Loucy (cell line): ENCODE data around the gene ARHGEF17.

ENCODE experiments used
- H2AFZ ChIP-seq: fragments of 200-600 bp; sonication (generic); 2 replicates; pipeline ENCODE4 v1.6.0; 2016; ENCODE audit warnings: antibody characterized with exemption, mild to moderate bottlenecking, low read length, moderate library complexity
- H3F3A ChIP-seq: fragments of 200-600 bp; 2 replicates; pipeline ENCODE4 v1.6.0; 2016; ENCODE audit warnings: antibody characterized with exemption, low read depth, mild to moderate bottlenecking
- H3K27me3 ChIP-seq: fragments of 200-600 bp; sonication (generic); 2 replicates; pipeline ENCODE4 v1.6.1; 2014; ENCODE audit warnings: low read length, mild to moderate bottlenecking; ENCODE audit not compliant: insufficient read depth, poor library complexity, severe bottlenecking
- H3K36me3 ChIP-seq: fragments of 200-600 bp; sonication (generic); 2 replicates; pipeline ENCODE4 v1.6.1; 2016; ENCODE audit warnings: low read length; ENCODE audit not compliant: insufficient read depth
- H3K4me1 ChIP-seq: fragments of 200-600 bp; sonication (generic); 2 replicates; pipeline ENCODE4 v1.5.1; 2014; ENCODE audit warnings: low read length, mild to moderate bottlenecking; ENCODE audit not compliant: insufficient read depth, poor library complexity, severe bottlenecking
- H3K4me2 ChIP-seq: fragments of 200-600 bp; sonication (generic); 2 replicates; pipeline ENCODE4 v1.6.0; 2014; ENCODE audit warnings: antibody characterized with exemption, low read length, low read depth, mild to moderate bottlenecking; ENCODE audit not compliant: poor library complexity, severe bottlenecking
- H3K4me3 ChIP-seq: fragments of 200-600 bp; sonication (generic); 2 replicates; pipeline ENCODE4 v1.5.1; 2014; ENCODE audit warnings: low read length, mild to moderate bottlenecking, mixed read lengths; ENCODE audit not compliant: poor library complexity, severe bottlenecking
- H3K79me2 ChIP-seq: fragments of 200-600 bp; sonication (generic); 2 replicates; pipeline ENCODE4 v1.6.1; 2014; ENCODE audit warnings: low read length; ENCODE audit not compliant: insufficient read depth
- H3K9ac ChIP-seq: fragments of 200-600 bp; sonication (generic); 2 replicates; pipeline ENCODE4 v1.6.0; 2014; ENCODE audit warnings: mild to moderate bottlenecking, low read depth, low read length, moderate library complexity; ENCODE audit not compliant: poor library complexity, severe bottlenecking
- H3K9me2 ChIP-seq: fragments of 200-600 bp; sonication (generic); replicated peaks from 2 replicates; pipeline ENCODE4 v1.6.1; 2016; ENCODE audit warnings: low read depth, low read length, mixed read lengths
- H3K9me3 ChIP-seq: fragments of 200-600 bp; sonication (generic); 2 replicates; pipeline ENCODE4 v1.6.1; 2014; ENCODE audit warnings: mild to moderate bottlenecking, antibody characterized with exemption, low read length, low read depth; ENCODE audit not compliant: insufficient read depth
- H4K20me1 ChIP-seq: fragments of 200-600 bp; sonication (generic); 2 replicates; pipeline ENCODE4 v1.6.0; 2014; ENCODE audit warnings: antibody characterized with exemption, low read length, mild to moderate bottlenecking; ENCODE audit not compliant: insufficient read depth, poor library complexity, severe bottlenecking
- CTCF ChIP-seq: fragments of 200-600 bp; sonication (generic); conservative IDR thresholded peaks from 2 replicates; pipeline ENCODE4 v1.5.1; 2014; ENCODE audit warnings: mild to moderate bottlenecking, antibody characterized with exemption, low read length
- EZH2phosphoT487 ChIP-seq: fragments of 200-600 bp; IDR thresholded peaks from 2 replicates; pipeline ENCODE4 v1.6.1; 2018; ENCODE audit warnings: antibody characterized with exemption, mild to moderate bottlenecking, moderate library complexity, borderline replicate concordance

The ARHGEF17 gene

GRCh38 chr11:73298233-73298632, 9.8 kb upstream of the ARHGEF17 start:
- Histone ChIP-seq H3K27me3 (no peaks in the 10 kb centered on the region), H3K9me3 (no peaks in the 10 kb centered on the region), H3K9ac (no peak overlapping the region), H3K4me2 (no peak overlapping the region), H3K4me1 (no peaks in the 10 kb centered on the region), H2AFZ (no peak overlapping the region), H3K4me3 (no peak overlapping the region), H4K20me1 (no peaks in the 10 kb centered on the region), H3F3A (no peaks in the 10 kb centered on the region), H3K79me2 (no peaks in the 10 kb centered on the region), H3K9me2 (no peaks in the 10 kb centered on the region), H3K36me3 (no peaks in the 10 kb centered on the region)
- TF ChIP-seq CTCF (no peak), EZH2phosphoT487 (no peak)

GRCh38 chr11:73299751-73300150, 8.3 kb upstream of the ARHGEF17 start:
- H3K4me3 ChIP-seq = no peak overlapping the region
- H4K20me1 ChIP-seq = no peaks in the 10 kb centered on the region
- H3K79me2 ChIP-seq = no peaks in the 10 kb centered on the region
- H2AFZ ChIP-seq = no peak overlapping the region
- no peaks in the 10 kb centered on the region for H3F3A ChIP-seq
- no peaks in the 10 kb centered on the region for H3K9me3 ChIP-seq
- H3K9me2 ChIP-seq = no peaks in the 10 kb centered on the region
- no peak overlapping the region for H3K4me2 ChIP-seq
- H3K36me3 ChIP-seq = no peaks in the 10 kb centered on the region
- no peak overlapping the region for H3K9ac ChIP-seq
- H3K27me3 ChIP-seq = no peaks in the 10 kb centered on the region
- H3K4me1 ChIP-seq = no peaks in the 10 kb centered on the region
- no peak for TF ChIP-seq CTCF
- no peak for TF ChIP-seq EZH2phosphoT487

DNA sequence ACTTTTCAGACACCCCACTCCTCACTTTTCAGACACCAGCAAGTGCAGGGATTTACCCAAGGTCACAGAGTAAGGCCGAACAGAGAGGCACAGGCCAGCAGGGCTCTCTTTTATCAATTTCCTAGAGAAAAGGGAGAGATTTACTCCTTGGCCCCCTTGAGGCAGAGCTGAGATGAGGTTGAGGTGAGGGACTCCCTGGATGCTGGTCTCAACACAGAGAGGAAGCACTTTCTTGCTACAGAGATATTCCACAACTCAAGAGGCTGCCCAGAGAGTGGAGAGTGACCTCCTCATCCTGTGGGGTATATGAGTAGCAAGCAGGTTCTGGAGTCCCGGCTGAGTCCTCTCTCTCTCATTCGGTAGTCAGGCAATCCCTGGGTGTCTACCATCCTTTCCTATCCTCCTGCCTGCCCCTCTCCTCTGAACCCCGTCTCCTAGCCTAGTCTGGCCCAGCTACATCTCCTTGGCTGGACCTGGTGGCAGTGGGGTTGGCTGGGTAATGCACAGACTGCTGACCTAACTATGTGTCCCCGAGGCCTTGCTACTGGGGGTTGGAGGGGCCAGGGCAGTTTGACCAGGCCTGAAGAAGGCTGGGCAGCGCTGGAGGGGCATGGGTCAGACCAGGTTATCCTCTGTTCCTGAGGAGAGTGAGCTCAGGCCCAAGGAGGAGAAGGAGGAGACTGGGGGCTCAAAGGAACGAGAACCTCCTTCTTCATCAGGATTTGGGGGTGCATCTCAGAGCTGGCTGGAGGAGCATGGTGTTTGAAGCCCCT, 1.8 kb upstream of the ARHGEF17 start:
- TF ChIP-seq EZH2phosphoT487 (no peak), CTCF (peak; percentile 37; the same call in 1 of the 2 replicates)
- no peak overlapping the region for H2AFZ ChIP-seq
- H3K79me2 ChIP-seq = no peaks in the 10 kb centered on the region
- H3K4me3 ChIP-seq = no peak overlapping the region
- H3K36me3 ChIP-seq = no peaks in the 10 kb centered on the region
- no peaks in the 10 kb centered on the region for H3K27me3 ChIP-seq
- no peaks in the 10 kb centered on the region for H4K20me1 ChIP-seq
- peak overlapping the region; percentile 65 for H3K9ac ChIP-seq
- no peak overlapping the region for H3K4me2 ChIP-seq
- no peaks in the 10 kb centered on the region for H3K9me3 ChIP-seq
- H3F3A ChIP-seq = no peaks in the 10 kb centered on the region
- H3K4me1 ChIP-seq = peaks cover 10% of the 10 kb centered on the region
- no peaks in the 10 kb centered on the region for H3K9me2 ChIP-seq
